SU-DHL-6 (cell line): ENCODE results near the gene RBM27.
A peak's percentile ranks its signal among the peaks of the same experiment; 100 is the strongest.

Source experiments
- H2AFZ ChIP-seq: fragments of 200-600 bp; sonication (generic); 2 replicates; pipeline ENCODE4 v1.6.1; 2014; ENCODE audit warnings: low read depth, mild to moderate bottlenecking, moderate library complexity, mixed read lengths, antibody characterized with exemption, low read length; ENCODE audit not compliant: severe bottlenecking
- H3F3A ChIP-seq: fragments of 200-600 bp; shearing (Covaris generic); 2 replicates; pipeline ENCODE4 v1.6.0; 2016; ENCODE audit warnings: antibody characterized with exemption, mild to moderate bottlenecking; ENCODE audit not compliant: insufficient read depth
- H3K27ac ChIP-seq: fragments of 200-600 bp; sonication (generic); 2 replicates; pipeline ENCODE4 v1.5.1; 2016; ENCODE audit warnings: low read depth, mild to moderate bottlenecking, low read length, moderate library complexity, mixed read lengths
- H3K27me3 ChIP-seq: fragments of 200-600 bp; sonication (generic), shearing (Covaris generic); 2 replicates; pipeline ENCODE4 v1.6.0; 2014; ENCODE audit warnings: mild to moderate bottlenecking, low read length
- H3K36me3 ChIP-seq: fragments of 200-600 bp; sonication (generic); 2 replicates; pipeline ENCODE4 v1.6.1; 2014; ENCODE audit warnings: mild to moderate bottlenecking, low read length, mixed read lengths
- H3K4me2 ChIP-seq: fragments of 300-600, 200-600 bp; shearing (Covaris generic), sonication (generic); 2 replicates; pipeline ENCODE4 v1.6.0; 2014; ENCODE audit warnings: low read length, low read depth, mild to moderate bottlenecking; ENCODE audit not compliant: poor library complexity, severe bottlenecking
- H3K4me3 ChIP-seq: fragments of 200-600 bp; sonication (generic); 2 replicates; pipeline ENCODE4 v1.5.1; 2014; ENCODE audit warnings: antibody characterized with exemption, low read length, mild to moderate bottlenecking, mixed read lengths; ENCODE audit not compliant: insufficient read depth, poor library complexity, severe bottlenecking
- H3K79me2 ChIP-seq: fragments of 200-600 bp; sonication (generic); 2 replicates; pipeline ENCODE4 v1.6.1; 2014; ENCODE audit warnings: mild to moderate bottlenecking, low read length, moderate library complexity; ENCODE audit not compliant: insufficient read depth
- H3K9ac ChIP-seq: fragments of 200-600 bp; sonication (generic); 2 replicates; pipeline ENCODE4 v1.7.0; 2014; ENCODE audit warnings: mild to moderate bottlenecking, low read length
- H3K9me2 ChIP-seq: fragments of 200-600 bp; sonication (generic); replicated peaks from 2 replicates; pipeline ENCODE4 v1.6.1; 2014; ENCODE audit warnings: low read length; ENCODE audit not compliant: insufficient read depth
- H3K9me3 ChIP-seq: fragments of 200-600 bp; sonication (generic); 2 replicates; pipeline ENCODE4 v1.6.1; 2014; ENCODE audit warnings: low read length, mixed read lengths; ENCODE audit not compliant: insufficient read depth
- H4K20me1 ChIP-seq: fragments of 200-600 bp; sonication (generic); 2 replicates; pipeline ENCODE4 v1.6.1; 2014; ENCODE audit warnings: low read depth, mild to moderate bottlenecking, antibody characterized with exemption, low read length, moderate library complexity, mixed read lengths
- EZH2phosphoT487 ChIP-seq: fragments of 200-600 bp; sonication (generic), shearing (Covaris generic); conservative IDR thresholded peaks from 2 replicates; pipeline ENCODE4 v1.6.1; 2018; ENCODE audit warnings: mild to moderate bottlenecking, antibody characterized with exemption, low read length, moderate library complexity, mixed read lengths
- TF ChIP-seq, protein P1 (sequence below): fragments of 200-600 bp; sonication (generic); IDR thresholded peaks from one replicate; pipeline ENCODE4 v1.5.1; 2017; ENCODE audit warnings: antibody characterized with exemption, mild to moderate bottlenecking, low read length, moderate library complexity; ENCODE audit not compliant: insufficient read depth, poor library complexity, severe bottlenecking

Gene RBM27

DNA sequence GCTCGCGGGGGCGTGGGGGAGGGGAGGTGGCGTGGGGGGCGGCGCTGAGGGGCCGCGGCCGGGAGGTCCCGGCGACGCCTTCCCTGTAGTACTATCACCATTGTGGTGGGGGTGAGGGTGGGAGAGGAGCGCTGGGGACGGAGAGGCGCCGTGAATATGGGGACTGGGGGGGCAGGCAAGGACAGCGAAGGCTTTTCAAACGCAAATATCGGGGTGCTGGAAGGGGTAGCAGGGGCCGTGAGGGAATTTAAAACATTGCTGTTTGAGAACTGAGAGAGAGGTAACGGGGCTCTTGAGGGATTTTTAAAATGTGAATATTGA lies 427 bp downstream of the RBM27 start:
- peak overlapping the region; percentile 42 for H2AFZ ChIP-seq
- peak overlapping the region; percentile 58 for H3K27ac ChIP-seq

DNA sequence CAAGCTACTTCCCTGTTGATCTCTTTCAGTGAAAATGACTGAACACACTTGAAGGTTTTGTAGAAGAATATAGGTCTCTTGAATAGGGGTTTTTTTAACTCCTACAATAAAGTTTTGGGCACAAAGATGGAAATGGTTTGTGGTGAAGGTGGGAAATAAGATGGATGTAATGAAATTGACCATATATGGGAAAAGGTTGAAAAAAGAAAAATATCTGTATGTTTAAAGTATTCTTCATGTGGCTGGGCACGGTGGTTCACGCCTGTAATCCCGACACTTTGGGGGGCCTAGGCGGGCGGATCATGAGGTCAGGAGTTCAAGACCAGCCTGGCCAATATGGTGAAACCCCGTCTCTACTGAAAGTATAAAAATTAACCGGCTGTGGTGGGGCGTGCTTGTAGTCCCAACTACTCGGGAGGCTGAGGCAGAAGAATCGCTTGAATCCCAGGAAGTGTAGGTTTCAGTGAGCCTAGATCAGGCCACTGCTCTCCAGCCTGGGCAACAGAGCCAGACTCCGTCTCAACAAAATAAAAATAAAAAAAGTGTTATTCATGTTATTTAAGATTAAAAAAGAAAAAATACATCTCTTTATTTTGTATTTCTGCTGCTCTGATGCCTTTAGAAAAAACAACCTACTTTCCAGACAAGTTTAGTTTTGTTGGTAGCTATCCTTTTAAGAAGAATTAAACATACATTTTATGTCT lies 2.2 kb downstream of the RBM27 start:
- no peak for TF ChIP-seq EZH2phosphoT487
- TF ChIP-seq, protein P1, sequence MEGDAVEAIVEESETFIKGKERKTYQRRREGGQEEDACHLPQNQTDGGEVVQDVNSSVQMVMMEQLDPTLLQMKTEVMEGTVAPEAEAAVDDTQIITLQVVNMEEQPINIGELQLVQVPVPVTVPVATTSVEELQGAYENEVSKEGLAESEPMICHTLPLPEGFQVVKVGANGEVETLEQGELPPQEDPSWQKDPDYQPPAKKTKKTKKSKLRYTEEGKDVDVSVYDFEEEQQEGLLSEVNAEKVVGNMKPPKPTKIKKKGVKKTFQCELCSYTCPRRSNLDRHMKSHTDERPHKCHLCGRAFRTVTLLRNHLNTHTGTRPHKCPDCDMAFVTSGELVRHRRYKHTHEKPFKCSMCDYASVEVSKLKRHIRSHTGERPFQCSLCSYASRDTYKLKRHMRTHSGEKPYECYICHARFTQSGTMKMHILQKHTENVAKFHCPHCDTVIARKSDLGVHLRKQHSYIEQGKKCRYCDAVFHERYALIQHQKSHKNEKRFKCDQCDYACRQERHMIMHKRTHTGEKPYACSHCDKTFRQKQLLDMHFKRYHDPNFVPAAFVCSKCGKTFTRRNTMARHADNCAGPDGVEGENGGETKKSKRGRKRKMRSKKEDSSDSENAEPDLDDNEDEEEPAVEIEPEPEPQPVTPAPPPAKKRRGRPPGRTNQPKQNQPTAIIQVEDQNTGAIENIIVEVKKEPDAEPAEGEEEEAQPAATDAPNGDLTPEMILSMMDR: no peak
- Histone ChIP-seq H4K20me1 (0 out of 2 replicates have a peak, but pooled peaks cover 13% of the 10 kb centered on the region), H3K4me3 (peak overlapping the region; percentile 94)

More for the DNA sequence above, 427 bp downstream of the RBM27 start:
- H3K9ac ChIP-seq: peak overlapping the region; percentile 79
- TF ChIP-seq, protein P1: no peak
- H3K4me3 ChIP-seq: peak overlapping the region; percentile 94
- no peaks in the 10 kb centered on the region for H3K36me3 ChIP-seq
- H3K9me3 ChIP-seq: no peaks in the 10 kb centered on the region
- H3K79me2 ChIP-seq: peaks cover 52% of the 10 kb centered on the region
- no peaks in the 10 kb centered on the region for H3K27me3 ChIP-seq
- 0 out of 2 replicates have a peak, but pooled peaks cover 5% of the 10 kb centered on the region for H4K20me1 ChIP-seq
- peaks cover 4% of the 10 kb centered on the region; the same call in 1 of the 2 replicates for H3F3A ChIP-seq
- H3K4me2 ChIP-seq: peak overlapping the region; percentile 89
- H3K9me2 ChIP-seq: no peaks in the 10 kb centered on the region

DNA sequence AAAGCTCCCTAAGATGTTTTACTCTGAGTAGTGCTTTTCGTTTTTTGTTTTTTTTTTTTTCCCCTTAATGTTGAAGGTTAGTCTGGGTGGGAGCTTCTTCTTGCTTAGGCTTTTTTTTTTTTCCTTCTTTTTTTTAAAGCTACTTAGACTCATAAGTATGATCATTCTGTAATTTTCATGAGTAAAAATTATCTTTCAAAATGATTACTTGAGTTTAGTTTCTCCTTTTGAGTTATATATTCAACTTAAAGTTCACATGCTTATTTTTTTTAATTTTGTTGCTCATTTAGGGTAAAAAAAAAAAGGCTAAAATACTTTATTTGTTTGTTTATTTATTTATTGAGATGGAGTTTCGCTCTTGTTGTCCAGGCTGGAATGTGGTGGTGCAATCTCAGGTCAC lies 2.9 kb downstream of the RBM27 start:
- H3K79me2 ChIP-seq: peaks cover 76% of the 10 kb centered on the region
- H4K20me1 ChIP-seq: 0 out of 2 replicates have a peak, but pooled peaks cover 13% of the 10 kb centered on the region
- H3K27ac ChIP-seq: 0 out of 2 replicates have a peak overlapping the region, but pooled peaks have one; percentile 1
- no peak overlapping the region for H2AFZ ChIP-seq
- H3F3A ChIP-seq: peaks cover 10% of the 10 kb centered on the region; the same call in 1 of the 2 replicates
- no peaks in the 10 kb centered on the region for H3K27me3 ChIP-seq
- H3K9me3 ChIP-seq: no peaks in the 10 kb centered on the region
- no peaks in the 10 kb centered on the region for H3K36me3 ChIP-seq
- H3K4me2 ChIP-seq: peak overlapping the region; percentile 89
- no peak overlapping the region for H3K9ac ChIP-seq
- no peak for TF ChIP-seq EZH2phosphoT487
- TF ChIP-seq, protein P1: no peak
- no peaks in the 10 kb centered on the region for H3K9me2 ChIP-seq
- H3K4me3 ChIP-seq: no peak overlapping the region

More for the DNA sequence above, 2.2 kb downstream of the RBM27 start:
- Histone ChIP-seq H3K27ac (0 out of 2 replicates have a peak overlapping the region, but pooled peaks have one; percentile 1), H3K9ac (0 out of 2 replicates have a peak overlapping the region, but pooled peaks have one; percentile 79), H3K9me3 (no peaks in the 10 kb centered on the region), H3F3A (peaks cover 10% of the 10 kb centered on the region; the same call in 1 of the 2 replicates), H3K9me2 (no peaks in the 10 kb centered on the region), H3K36me3 (no peaks in the 10 kb centered on the region), H2AFZ (no peak overlapping the region), H3K79me2 (peaks cover 70% of the 10 kb centered on the region), H3K27me3 (no peaks in the 10 kb centered on the region), H3K4me2 (peak overlapping the region; percentile 89)
